ENCODE measurements around the gene MINDY4. TPM values are rescaled to one million over a fixed set of nuclear protein-coding genes. Genes with fewer than 3 reads are reported as not detected.

MINDY4 gene
- total and polyA plus RNA-seq, 7 experiments from 2014 or later: 0.41 to 1.5 (median 0.91) TPM

GRCh38 chr7:30916767-30917166, 145.6 kb downstream of the MINDY4 start:
- no peaks in the 10 kb centered on the region for H3K4me1 ChIP-seq (ENCODE audit: control insufficient read depth in 2 of 2, insufficient read depth in 2 of 2, low read length in 2 of 2)
- DNase-seq (no peak), ATAC-seq (no peak)
- Mint-ChIP-seq H3K27ac (no peak overlapping the region), H3K4me3 (no peak overlapping the region), H3K36me3 (no peaks in the 10 kb centered on the region), H3K9me3 (peaks cover 0 to 1% (median 0%) of the 10 kb centered on the region in 11 donors), H3K27me3 (peaks cover 0 to 3% (median 0%) of the 10 kb centered on the region in 5 donors), H3K4me1 (peaks cover 0 to 3% (median 0%) of the 10 kb centered on the region in 7 donors)
- H3K9me3 ChIP-seq (ENCODE audit: control insufficient read depth in 2 of 3, low read length in 3 of 3): no peaks in the 10 kb centered on the region
- CTCF ChIA-PET: no interaction called here
- no peaks in the 10 kb centered on the region for H3K36me3 ChIP-seq (ENCODE audit: control insufficient read depth in 2 of 3, insufficient read depth in 3 of 3, low read length in 3 of 3)
- POLR2A ChIA-PET: no interaction called here
- no peaks in the 10 kb centered on the region for H3K27me3 ChIP-seq (ENCODE audit: control insufficient read depth in 2 of 2, insufficient read depth in 2 of 2, low read length in 2 of 2)
- no peak overlapping the region for H3K4me3 ChIP-seq (ENCODE audit: low read length)
- intact Hi-C loops (cut with micrococcal nuclease): no loop called here
- H3K27ac ChIP-seq (ENCODE audit: low read depth, low read length): no peak overlapping the region

- Histone ChIP-seq H3K4me3 (ENCODE audit: low read length) (no peak overlapping the region), H3K36me3 (ENCODE audit: control insufficient read depth in 2 of 3, insufficient read depth in 3 of 3, low read length in 3 of 3) (no peaks in the 10 kb centered on the region), H3K4me1 (ENCODE audit: control insufficient read depth in 2 of 2, insufficient read depth in 2 of 2, low read length in 2 of 2) (no peaks in the 10 kb centered on the region), H3K27me3 (ENCODE audit: control insufficient read depth in 2 of 2, insufficient read depth in 2 of 2, low read length in 2 of 2) (no peaks in the 10 kb centered on the region), H3K27ac (ENCODE audit: low read depth, low read length) (no peak overlapping the region), H3K9me3 (ENCODE audit: control insufficient read depth in 2 of 3, low read length in 3 of 3) (no peaks in the 10 kb centered on the region)
- Mint-ChIP-seq H3K27me3 (peaks cover 0 to 3% (median 0%) of the 10 kb centered on the region in 5 donors), H3K4me1 (peaks cover 0 to 3% (median 0%) of the 10 kb centered on the region in 7 donors), H3K4me3 (no peak overlapping the region), H3K9me3 (peaks cover 0 to 1% (median 0%) of the 10 kb centered on the region in 11 donors), H3K36me3 (no peaks in the 10 kb centered on the region), H3K27ac (no peak overlapping the region)
- intact Hi-C loops (cut with micrococcal nuclease): no loop called here
- DNase-seq (no peak), ATAC-seq (no peak)
- ChIA-PET POLR2A (no interaction called here), CTCF (no interaction called here)
Measured at GRCh38 chr7:30917216-30917893, 146.1 kb downstream of the MINDY4 start.

GRCh38 chr7:30918676-30919075, 147.5 kb downstream of the MINDY4 start:
- H3K4me3 ChIP-seq (ENCODE audit: low read length): no peak overlapping the region
- no peaks in the 10 kb centered on the region for H3K9me3 Mint-ChIP-seq
- H3K9me3 ChIP-seq (ENCODE audit: control insufficient read depth in 2 of 3, low read length in 3 of 3): no peaks in the 10 kb centered on the region
- intact Hi-C loops (cut with micrococcal nuclease): no loop called here
- no peaks in the 10 kb centered on the region for H3K4me1 ChIP-seq (ENCODE audit: control insufficient read depth in 2 of 2, insufficient read depth in 2 of 2, low read length in 2 of 2)
- ATAC-seq (no peak), DNase-seq (no peak)
- H3K27me3 ChIP-seq (ENCODE audit: control insufficient read depth in 2 of 2, insufficient read depth in 2 of 2, low read length in 2 of 2): no peaks in the 10 kb centered on the region
- peaks cover 0 to 2% (median 0%) of the 10 kb centered on the region in 7 donors for H3K4me1 Mint-ChIP-seq
- no peak overlapping the region for H3K27ac ChIP-seq (ENCODE audit: low read depth, low read length)
- H3K27ac Mint-ChIP-seq: no peak overlapping the region
- H3K27me3 Mint-ChIP-seq: peaks cover 0 to 3% (median 0%) of the 10 kb centered on the region in 5 donors
- no peaks in the 10 kb centered on the region for H3K36me3 Mint-ChIP-seq
- ChIA-PET CTCF (no interaction called here), POLR2A (no interaction called here)
- H3K36me3 ChIP-seq (ENCODE audit: control insufficient read depth in 2 of 3, insufficient read depth in 3 of 3, low read length in 3 of 3): no peaks in the 10 kb centered on the region
- H3K4me3 Mint-ChIP-seq: no peak overlapping the region

- intact Hi-C loops (cut with micrococcal nuclease): no loop called here
- Mint-ChIP-seq H3K4me1 (peaks cover 0 to 2% (median 0%) of the 10 kb centered on the region in 7 donors), H3K36me3 (no peaks in the 10 kb centered on the region), H3K27me3 (peaks cover 0 to 3% (median 0%) of the 10 kb centered on the region in 5 donors), H3K27ac (no peak overlapping the region), H3K4me3 (no peak overlapping the region), H3K9me3 (no peaks in the 10 kb centered on the region)
- POLR2A ChIA-PET: no interaction called here
- no peak for DNase-seq
- Histone ChIP-seq H3K36me3 (ENCODE audit: control insufficient read depth in 2 of 3, insufficient read depth in 3 of 3, low read length in 3 of 3) (no peaks in the 10 kb centered on the region), H3K27me3 (ENCODE audit: control insufficient read depth in 2 of 2, insufficient read depth in 2 of 2, low read length in 2 of 2) (no peaks in the 10 kb centered on the region), H3K27ac (ENCODE audit: low read depth, low read length) (no peak overlapping the region), H3K4me1 (ENCODE audit: control insufficient read depth in 2 of 2, insufficient read depth in 2 of 2, low read length in 2 of 2) (no peaks in the 10 kb centered on the region), H3K4me3 (ENCODE audit: low read length) (no peak overlapping the region), H3K9me3 (ENCODE audit: control insufficient read depth in 2 of 3, low read length in 3 of 3) (no peaks in the 10 kb centered on the region)
- no peak for ATAC-seq
- CTCF ChIA-PET: no interaction called here
Measured at GRCh38 chr7:30920021-30920583, 148.9 kb downstream of the MINDY4 start.

- Mint-ChIP-seq H3K4me1 (peaks cover 0 to 2% (median 0%) of the 10 kb centered on the region in 7 donors), H3K9me3 (no peaks in the 10 kb centered on the region), H3K36me3 (no peaks in the 10 kb centered on the region), H3K4me3 (no peak overlapping the region), H3K27me3 (no peaks in the 10 kb centered on the region), H3K27ac (no peak overlapping the region)
- intact Hi-C loops (cut with micrococcal nuclease): no loop called here
- ChIA-PET POLR2A (no interaction called here), CTCF (no interaction called here)
- Histone ChIP-seq H3K27me3 (ENCODE audit: control insufficient read depth in 2 of 2, insufficient read depth in 2 of 2, low read length in 2 of 2) (no peaks in the 10 kb centered on the region), H3K27ac (ENCODE audit: low read depth, low read length) (no peak overlapping the region), H3K9me3 (ENCODE audit: control insufficient read depth in 2 of 3, low read length in 3 of 3) (no peaks in the 10 kb centered on the region), H3K4me1 (ENCODE audit: control insufficient read depth in 2 of 2, insufficient read depth in 2 of 2, low read length in 2 of 2) (no peaks in the 10 kb centered on the region), H3K4me3 (ENCODE audit: low read length) (no peak overlapping the region), H3K36me3 (ENCODE audit: control insufficient read depth in 2 of 3, insufficient read depth in 3 of 3, low read length in 3 of 3) (no peaks in the 10 kb centered on the region)
- ATAC-seq: no peak
- DNase-seq: no peak
Measured at GRCh38 chr7:30920584-30921539, 149.6 kb downstream of the MINDY4 start.

- H3K4me1 ChIP-seq (ENCODE audit: control insufficient read depth in 2 of 2, insufficient read depth in 2 of 2, low read length in 2 of 2): no peaks in the 10 kb centered on the region
- POLR2A ChIA-PET: no interaction called here
- no peak overlapping the region for H3K4me3 ChIP-seq (ENCODE audit: low read length)
- Mint-ChIP-seq H3K9me3 (peaks cover 0 to 3% (median 0%) of the 10 kb centered on the region in 11 donors), H3K36me3 (no peaks in the 10 kb centered on the region), H3K27ac (no peak overlapping the region), H3K27me3 (no peaks in the 10 kb centered on the region), H3K4me1 (peaks cover 0 to 2% (median 0%) of the 10 kb centered on the region in 7 donors), H3K4me3 (no peak overlapping the region)
- CTCF ChIA-PET: no interaction called here
- ATAC-seq (no peak), DNase-seq (no peak)
- intact Hi-C loops (cut with micrococcal nuclease): no loop called here
- no peaks in the 10 kb centered on the region for H3K36me3 ChIP-seq (ENCODE audit: control insufficient read depth in 2 of 3, insufficient read depth in 3 of 3, low read length in 3 of 3)
- no peak overlapping the region for H3K27ac ChIP-seq (ENCODE audit: low read depth, low read length)
- no peaks in the 10 kb centered on the region for H3K9me3 ChIP-seq (ENCODE audit: control insufficient read depth in 2 of 3, low read length in 3 of 3)
- H3K27me3 ChIP-seq (ENCODE audit: control insufficient read depth in 2 of 2, insufficient read depth in 2 of 2, low read length in 2 of 2): no peaks in the 10 kb centered on the region
Measured at GRCh38 chr7:30921540-30922401, 150.6 kb downstream of the MINDY4 start.
